Upper lobe of right lung (tissue), 1 donor: ENCODE results near the gene PPP2R5B. TPM values are rescaled to one million over a fixed set of nuclear protein-coding genes. Genes with fewer than 3 reads are reported as not detected.

ENCODE experiments used
- ATAC-seq: fragments of 200-7000 bp; cut with Tn5 transposase; one replicate; pipeline ENCODE4 v1.9.1; 2020; ENCODE audit warnings: mild to moderate bottlenecking, moderate library complexity
- DNase-seq: peaks from one replicate; pipeline ENCODE4 v3.0.0-alpha.2; 2020
- H3K27ac ChIP-seq: fragments of 200-600 bp; one replicate; pipeline ENCODE4 v1.8.0; 2022
- H3K27me3 ChIP-seq: fragments of 200-600 bp; one replicate; pipeline ENCODE4 v1.8.0; 2022; ENCODE audit warnings: mild to moderate bottlenecking
- H3K36me3 ChIP-seq: fragments of 200-600 bp; one replicate; pipeline ENCODE4 v1.8.0; 2022
- H3K4me1 ChIP-seq: fragments of 200-600 bp; one replicate; pipeline ENCODE4 v1.8.0; 2022
- H3K4me3 ChIP-seq: fragments of 200-600 bp; one replicate; pipeline ENCODE4 v1.8.0; 2022; ENCODE audit warnings: mild to moderate bottlenecking
- H3K9me3 ChIP-seq: fragments of 200-600 bp; one replicate; pipeline ENCODE4 v1.8.0; 2022
- intact Hi-C: fragments of 100-400 bp; cut with DNase I; formaldehyde crosslinking; loops from one replicate; pipeline ENCODE4 v1.11.0; 2022
- long read RNA-seq: library from polyadenylated mRNA; unstranded; transcript quantifications from one replicate; pipeline ENCODE4 v2.0.0, GENCODE V29; 2021
- total RNA-seq: library from RNA; stranded (reverse); fragmentation: NEBNext Ultra II Directional; extraction: Animal tissue kit (Norgen Biotek cat#: 25700); gene quantifications from one replicate; pipeline ENCODE4 v1.2.1, GENCODE V29; 2021
- TF ChIP-seq, protein P1 (sequence below): fragments of 200-600 bp; IDR thresholded peaks from one replicate; pipeline ENCODE4 v1.8.0; 2022; ENCODE audit warnings: antibody characterized with exemption
- donor health status: DM: no; HTN: yes; CAD: no; lungs with severe emphysema.

The PPP2R5B gene
- 29.4 TPM for total RNA-seq
- long read RNA-seq, transcript PPP2R5B-201 (14 exons, 2,745 nt), result major isoform, 14 of 69 reads
- long read RNA-seq, partial matches to known transcripts, result 32 of 69 reads
- long read RNA-seq, other reads (novel, unspliced or antisense), result 23 of 69 reads

DNA sequence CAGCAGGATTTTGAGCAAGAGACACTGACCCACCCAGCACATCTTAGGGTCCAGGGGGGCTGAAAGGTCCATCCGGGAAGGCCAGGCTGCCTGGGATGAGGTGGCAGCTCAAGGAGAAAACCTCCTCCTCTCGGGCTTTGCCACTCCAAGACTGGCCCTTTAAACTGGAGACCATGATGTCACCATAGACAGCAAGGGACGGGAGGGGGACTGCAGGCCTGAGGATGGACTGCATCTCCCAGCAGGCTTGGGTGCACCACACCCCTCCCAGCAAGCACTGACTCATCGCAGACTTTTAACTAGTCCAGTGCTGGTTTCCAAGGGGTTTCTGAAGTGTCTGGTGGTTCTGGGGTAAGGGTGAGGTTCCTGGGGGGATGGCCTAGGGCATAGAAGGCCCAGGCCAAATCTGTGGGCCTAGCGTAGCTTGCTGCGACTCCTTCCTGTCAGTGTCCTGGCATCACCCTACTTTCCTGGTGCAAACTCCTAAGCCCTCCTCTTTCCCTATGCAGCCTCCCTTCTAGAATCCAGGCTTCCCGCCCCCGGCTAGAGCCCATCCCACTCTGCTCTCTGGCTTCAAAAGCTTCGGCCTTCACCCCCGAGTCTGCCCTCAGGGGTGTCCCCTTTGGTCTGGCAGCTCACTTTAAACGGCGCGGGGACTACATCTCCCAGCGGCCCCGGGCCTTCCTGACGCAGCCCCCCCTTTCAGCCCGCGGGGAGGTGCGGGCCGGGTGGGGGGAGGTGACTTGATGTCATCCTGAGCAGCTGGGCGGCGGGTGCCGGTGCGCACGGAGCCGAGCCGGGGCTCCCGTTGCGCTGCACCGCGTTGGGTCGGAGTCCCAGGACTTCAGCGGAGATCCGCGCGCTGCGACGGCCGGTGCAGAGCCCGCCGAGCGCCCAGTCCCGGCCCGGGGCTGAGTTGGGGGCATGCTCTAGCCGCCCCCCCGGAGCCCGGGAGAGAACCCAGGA lies at the start of gene PPP2R5B:
Gene PPP2R5B, plus strand, starts transcription at position 746 of the 966 bp plus-strand sequence. CDS start 1,046 bp downstream, outside the sequence.
- intact Hi-C loops, result loop anchor here (10.0 kb wide), 1 partner anchor 71 kb away; the partner anchor contains the start of gene BATF2
- Histone ChIP-seq H3K27me3 (no peaks in the 10 kb centered on the region), H3K36me3 (peaks cover 9% of the 10 kb centered on the region), H3K4me3 (peak within 1 kb of the TSS; percentile 99), H3K9me3 (no peaks in the 10 kb centered on the region), H3K27ac (peak within 1 kb of the TSS; percentile 95), H3K4me1 (peaks cover 18% of the 10 kb centered on the region)
- ATAC-seq, result peak; percentile 96
- peak; percentile 96 for DNase-seq
- TF ChIP-seq, protein P1, sequence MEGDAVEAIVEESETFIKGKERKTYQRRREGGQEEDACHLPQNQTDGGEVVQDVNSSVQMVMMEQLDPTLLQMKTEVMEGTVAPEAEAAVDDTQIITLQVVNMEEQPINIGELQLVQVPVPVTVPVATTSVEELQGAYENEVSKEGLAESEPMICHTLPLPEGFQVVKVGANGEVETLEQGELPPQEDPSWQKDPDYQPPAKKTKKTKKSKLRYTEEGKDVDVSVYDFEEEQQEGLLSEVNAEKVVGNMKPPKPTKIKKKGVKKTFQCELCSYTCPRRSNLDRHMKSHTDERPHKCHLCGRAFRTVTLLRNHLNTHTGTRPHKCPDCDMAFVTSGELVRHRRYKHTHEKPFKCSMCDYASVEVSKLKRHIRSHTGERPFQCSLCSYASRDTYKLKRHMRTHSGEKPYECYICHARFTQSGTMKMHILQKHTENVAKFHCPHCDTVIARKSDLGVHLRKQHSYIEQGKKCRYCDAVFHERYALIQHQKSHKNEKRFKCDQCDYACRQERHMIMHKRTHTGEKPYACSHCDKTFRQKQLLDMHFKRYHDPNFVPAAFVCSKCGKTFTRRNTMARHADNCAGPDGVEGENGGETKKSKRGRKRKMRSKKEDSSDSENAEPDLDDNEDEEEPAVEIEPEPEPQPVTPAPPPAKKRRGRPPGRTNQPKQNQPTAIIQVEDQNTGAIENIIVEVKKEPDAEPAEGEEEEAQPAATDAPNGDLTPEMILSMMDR, result no peak

DNA sequence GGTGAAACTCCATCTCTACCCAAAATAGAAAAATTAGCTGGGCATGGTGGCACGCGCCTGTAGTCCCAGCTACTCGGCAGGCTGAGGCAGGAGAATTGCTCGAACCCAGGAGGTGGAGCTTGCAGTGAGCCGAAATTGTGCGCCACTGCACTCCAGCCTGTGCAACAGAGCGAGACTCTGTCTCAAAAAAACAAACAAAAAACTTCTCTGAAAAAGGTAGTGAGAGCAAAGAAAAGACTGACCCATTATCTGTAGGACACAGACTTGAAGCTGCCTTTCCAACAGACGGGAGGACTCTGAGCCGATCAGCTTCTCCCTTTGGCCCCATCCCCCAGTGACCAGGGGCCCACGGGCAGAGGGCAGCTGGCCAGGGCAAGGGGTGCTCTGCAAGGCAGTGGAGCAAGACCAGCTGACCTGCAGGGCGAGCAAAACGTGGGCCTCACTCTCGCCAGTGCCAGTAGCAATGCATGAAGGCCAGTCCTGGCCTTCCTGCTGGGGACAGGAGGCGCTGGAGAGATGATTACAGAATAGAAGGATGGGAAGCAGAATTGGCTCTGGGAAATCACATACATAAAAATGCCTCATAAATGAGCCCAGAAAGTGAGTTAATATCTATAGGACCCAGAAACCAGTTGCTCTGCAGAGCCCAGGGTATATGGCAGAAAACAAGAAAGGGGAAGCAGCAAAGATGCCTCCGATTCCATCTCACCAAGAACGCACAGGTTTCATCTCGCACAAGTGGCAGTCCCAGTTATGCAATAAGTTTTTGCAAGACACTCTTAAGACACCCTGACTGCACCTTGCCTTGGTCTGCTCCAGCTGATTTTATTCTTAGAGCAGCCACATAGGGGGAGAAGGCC lies 48.9 kb upstream of the PPP2R5B start:
- peak overlapping the region; percentile 88 for H3K27ac ChIP-seq
- peaks cover 37% of the 10 kb centered on the region for H3K36me3 ChIP-seq
- ATAC-seq (no peak), DNase-seq (no peak)
- peaks cover 70% of the 10 kb centered on the region for H3K4me1 ChIP-seq
- peak overlapping the region; percentile 99 for H3K4me3 ChIP-seq
- H3K27me3 ChIP-seq, result no peaks in the 10 kb centered on the region
- intact Hi-C loops, result no loop called here
- TF ChIP-seq, protein P1, result no peak
- no peaks in the 10 kb centered on the region for H3K9me3 ChIP-seq

DNA sequence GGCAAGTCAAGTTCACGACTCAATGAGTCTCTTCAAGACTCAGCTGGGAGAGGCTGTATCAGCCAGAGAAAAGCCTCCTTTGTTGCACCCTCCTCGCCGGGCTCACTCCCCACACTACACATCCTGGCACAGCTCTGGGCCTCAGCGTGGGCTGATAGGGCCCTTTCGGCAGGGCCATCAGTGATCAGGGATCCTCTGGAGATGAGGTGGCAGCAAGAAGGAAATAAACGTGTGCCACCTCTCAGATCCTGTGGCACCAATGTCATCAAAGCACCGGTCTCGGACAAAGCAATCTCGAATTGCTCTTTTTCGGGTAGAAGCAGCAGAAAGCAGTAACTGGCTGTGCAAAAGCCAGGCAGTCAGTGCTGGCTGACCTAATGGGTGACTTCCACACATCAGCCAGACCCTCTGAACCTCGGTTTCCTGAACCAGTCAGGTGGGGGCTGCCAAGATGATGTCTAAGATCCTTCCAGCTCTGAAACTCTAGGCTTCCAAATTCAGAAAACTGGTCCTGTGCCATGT lies 48.2 kb upstream of the PPP2R5B start:
- Histone ChIP-seq H3K27me3 (no peaks in the 10 kb centered on the region), H3K4me1 (peaks cover 68% of the 10 kb centered on the region), H3K4me3 (peak overlapping the region; percentile 99), H3K27ac (peak overlapping the region; percentile 88), H3K9me3 (no peaks in the 10 kb centered on the region), H3K36me3 (peaks cover 34% of the 10 kb centered on the region)
- intact Hi-C loops, result no loop called here
- TF ChIP-seq, protein P1, result no peak
- DNase-seq (no peak), ATAC-seq (no peak)

DNA sequence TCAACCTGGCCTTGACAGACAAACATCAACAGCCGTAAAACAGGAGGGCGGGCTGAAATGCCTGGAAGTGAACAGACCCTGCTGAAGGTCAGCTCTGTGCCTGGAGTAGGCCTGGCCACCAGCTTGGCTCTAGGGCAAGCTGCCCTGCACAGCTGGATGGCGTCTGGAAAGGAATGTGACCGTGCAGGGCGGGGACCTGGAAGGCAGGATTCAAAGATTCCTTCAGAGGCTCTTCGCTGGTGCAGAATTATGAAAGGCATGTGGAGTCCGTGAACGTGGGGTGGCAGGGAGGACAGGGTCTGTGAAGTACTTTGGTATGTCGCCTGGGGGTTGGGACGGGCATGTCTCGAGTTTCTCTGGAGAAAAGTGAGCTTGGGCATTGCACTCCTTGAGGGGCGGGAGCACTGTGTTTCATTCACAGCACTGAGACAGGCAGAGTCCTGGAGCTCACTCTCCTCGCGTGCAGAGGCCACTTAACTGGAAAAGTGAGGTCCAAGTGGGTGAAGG lies 47.6 kb upstream of the PPP2R5B start:
- Histone ChIP-seq H3K27me3 (no peaks in the 10 kb centered on the region), H3K9me3 (no peaks in the 10 kb centered on the region), H3K4me3 (peak overlapping the region; percentile 99), H3K4me1 (peaks cover 62% of the 10 kb centered on the region), H3K36me3 (peaks cover 30% of the 10 kb centered on the region), H3K27ac (peak overlapping the region; percentile 88)
- DNase-seq (peak; percentile 84), ATAC-seq (peak; percentile 40)
- TF ChIP-seq, protein P1, result no peak
- intact Hi-C loops, result no loop called here
